Caco-2 (cell line): Measurements from ENCODE around the gene ZNHIT2. TPM values are rescaled to one million over a fixed set of nuclear protein-coding genes. Genes with fewer than 3 reads are reported as not detected.

Experiments used
- BruUV-seq: library from RNA; stranded (reverse); fragments of 400-500 nt; replicated peaks from 2 replicates; lab custom pipeline; 2021; lab: Mats Ljungman, UMichigan
- CTCF ChIA-PET: fragments of 300-600 bp; sonication (Branson Sonifier 250); formaldehyde crosslinking; loops from one replicate; lab custom pipeline; 2022; ENCODE audit warnings: antibody characterized with exemption; lab: Charles Lee
- POLR2A ChIA-PET: fragments of 300-600 bp; sonication (Branson Sonifier 250); formaldehyde crosslinking; loops from one replicate; lab custom pipeline; 2022; ENCODE audit warnings: antibody characterized with exemption; lab: Charles Lee
- DNase-seq, 2 experiments: peaks; one replicate each; pipeline versions ENCODE4 v3.0.0 to v3.0.0-alpha.2; 2020 to 2022
- H3K27me3 ChIP-seq: replicated peaks from 2 replicates; pipeline ENCODE4 v1.6.0; 2011; ENCODE audit warnings: low read length; ENCODE audit not compliant: control insufficient read depth, insufficient read depth
- H3K36me3 ChIP-seq: 2 replicates; pipeline ENCODE4 v1.5.1; 2011; ENCODE audit warnings: low read length; ENCODE audit not compliant: control insufficient read depth, insufficient read depth
- H3K4me1 ChIP-seq: fragments of 250-450 bp; sonication (Bioruptor Pico); 2 replicates; pipeline ENCODE4 v1.5.1; 2020; ENCODE audit warnings: mild to moderate bottlenecking
- H3K4me3 ChIP-seq: 2 replicates; pipeline ENCODE4 v1.5.1; 2011; ENCODE audit warnings: low read depth, mild to moderate bottlenecking, control low read depth, low read length
- H3K9me3 ChIP-seq: fragments of 250-450 bp; sonication (Bioruptor Pico); 2 replicates; pipeline ENCODE4 v1.5.1; 2020; ENCODE audit warnings: mild to moderate bottlenecking, moderate library complexity
- H3K27ac Mint-ChIP-seq: one replicate; pipeline ENCODE4 v1.8.0; 2022; ENCODE audit warnings: mixed read lengths; ENCODE audit not compliant: unreplicated experiment
- H3K27me3 Mint-ChIP-seq: one replicate; pipeline ENCODE4 v1.8.0; 2022; ENCODE audit warnings: mixed read lengths; ENCODE audit not compliant: insufficient read depth, unreplicated experiment
- H3K36me3 Mint-ChIP-seq: one replicate; pipeline ENCODE4 v1.8.0; 2022; ENCODE audit warnings: mild to moderate bottlenecking, mixed read lengths; ENCODE audit not compliant: insufficient read depth, unreplicated experiment
- H3K4me1 Mint-ChIP-seq: one replicate; pipeline ENCODE4 v1.8.0; 2022; ENCODE audit warnings: low read depth, mixed read lengths; ENCODE audit not compliant: unreplicated experiment
- H3K4me3 Mint-ChIP-seq: one replicate; pipeline ENCODE4 v1.8.0; 2022; ENCODE audit warnings: mild to moderate bottlenecking, moderate library complexity, mixed read lengths; ENCODE audit not compliant: unreplicated experiment
- H3K9me3 Mint-ChIP-seq: one replicate; pipeline ENCODE4 v1.8.0; 2022; ENCODE audit warnings: mixed read lengths; ENCODE audit not compliant: unreplicated experiment
- intact Hi-C: fragments of 100-400 bp; cut with micrococcal nuclease; formaldehyde crosslinking; loops from one replicate; pipeline ENCODE4 v1.10.0; 2022; ENCODE audit not compliant: unreplicated experiment
- total RNA-seq: library from RNA; stranded (reverse); gene quantifications from 2 replicates; pipeline ENCODE4 v1.2.3, GENCODE V29; 2022
- TF ChIP-seq, protein P1 (sequence below), 2 experiments: fragments of 200-600 bp in 1 of 2; IDR thresholded peaks; 1 replicate in 1 of 2; 2 replicates in 1 of 2; pipeline versions ENCODE4 v1.5.1 to v1.8.0; 2011 to 2022; ENCODE audit warnings: antibody characterized with exemption in 1 of 2, control low read depth in 1 of 2, inconsistent platforms in 1 of 2, low read depth in 1 of 2, low read length in 1 of 2, mild to moderate bottlenecking in 1 of 2, moderate library complexity in 1 of 2; ENCODE audit not compliant: insufficient read depth in 1 of 2, severe bottlenecking in 1 of 2, unreplicated experiment in 1 of 2

Gene ZNHIT2
- total RNA-seq, 1 experiment from 2014 or later: 14.7 TPM

DNA sequence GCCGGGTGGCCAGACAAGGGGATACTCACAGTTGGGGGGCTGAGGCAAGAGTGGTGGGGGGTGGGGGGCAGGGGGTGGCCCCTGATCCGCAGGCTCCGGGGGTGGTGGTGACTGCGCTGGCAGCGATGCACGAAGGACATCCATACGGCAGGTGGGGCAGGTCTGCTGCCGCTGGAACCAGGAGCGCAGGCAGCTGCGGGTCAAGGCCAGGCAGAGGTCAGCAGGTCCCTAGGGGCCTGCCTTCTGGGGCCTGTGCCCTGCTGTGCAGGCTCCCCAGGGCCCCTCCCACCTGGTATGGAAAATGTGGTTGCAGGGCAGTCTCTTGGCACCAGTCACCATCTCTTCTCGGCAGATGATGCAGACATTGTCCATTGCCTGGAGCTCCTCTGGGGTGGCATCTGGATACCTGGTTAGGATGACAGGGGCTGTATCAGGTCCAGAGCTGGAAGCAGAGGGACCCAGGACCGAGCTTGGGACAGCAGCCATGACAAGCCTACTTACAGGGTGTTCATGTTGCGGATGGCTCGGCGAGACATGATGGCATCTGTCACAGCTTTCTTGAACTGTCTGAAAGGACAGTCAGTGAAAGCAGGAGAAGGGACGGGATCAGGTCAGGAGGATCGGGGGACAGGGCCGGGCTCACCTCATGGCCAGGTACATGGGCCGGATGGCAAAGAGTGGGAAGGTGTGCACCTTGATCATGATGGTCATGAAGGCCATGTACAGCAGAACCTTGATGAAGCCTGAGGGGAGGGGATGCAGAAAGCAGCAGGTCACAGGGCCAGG is 13.3 kb upstream of the ZNHIT2 start:
- H3K27ac Mint-ChIP-seq: no peak overlapping the region
- no peaks in the 10 kb centered on the region for H3K27me3 Mint-ChIP-seq
- CTCF ChIA-PET: interaction anchor here (0.5 kb wide), 1 partner anchor 158 kb away, joined by 3 read pairs; no protein-coding TSS in a partner anchor
- TF ChIP-seq, protein P1, sequence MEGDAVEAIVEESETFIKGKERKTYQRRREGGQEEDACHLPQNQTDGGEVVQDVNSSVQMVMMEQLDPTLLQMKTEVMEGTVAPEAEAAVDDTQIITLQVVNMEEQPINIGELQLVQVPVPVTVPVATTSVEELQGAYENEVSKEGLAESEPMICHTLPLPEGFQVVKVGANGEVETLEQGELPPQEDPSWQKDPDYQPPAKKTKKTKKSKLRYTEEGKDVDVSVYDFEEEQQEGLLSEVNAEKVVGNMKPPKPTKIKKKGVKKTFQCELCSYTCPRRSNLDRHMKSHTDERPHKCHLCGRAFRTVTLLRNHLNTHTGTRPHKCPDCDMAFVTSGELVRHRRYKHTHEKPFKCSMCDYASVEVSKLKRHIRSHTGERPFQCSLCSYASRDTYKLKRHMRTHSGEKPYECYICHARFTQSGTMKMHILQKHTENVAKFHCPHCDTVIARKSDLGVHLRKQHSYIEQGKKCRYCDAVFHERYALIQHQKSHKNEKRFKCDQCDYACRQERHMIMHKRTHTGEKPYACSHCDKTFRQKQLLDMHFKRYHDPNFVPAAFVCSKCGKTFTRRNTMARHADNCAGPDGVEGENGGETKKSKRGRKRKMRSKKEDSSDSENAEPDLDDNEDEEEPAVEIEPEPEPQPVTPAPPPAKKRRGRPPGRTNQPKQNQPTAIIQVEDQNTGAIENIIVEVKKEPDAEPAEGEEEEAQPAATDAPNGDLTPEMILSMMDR (IDR thresholded peaks at IDR 0.05; ENCODE audit: insufficient read depth in 1 of 2, low read depth in 1 of 2, low read length in 1 of 2, severe bottlenecking in 1 of 2, unreplicated experiment in 1 of 2): no peak
- H3K4me3 Mint-ChIP-seq: no peak overlapping the region
- H3K27me3 ChIP-seq: no peaks in the 10 kb centered on the region
- no TSS peak for BruUV-seq
- no peaks in the 10 kb centered on the region for H3K9me3 Mint-ChIP-seq
- H3K36me3 ChIP-seq: peaks cover 7% of the 10 kb centered on the region
- H3K36me3 Mint-ChIP-seq: peaks cover 77% of the 10 kb centered on the region
- POLR2A ChIA-PET: interaction anchor here (2.1 kb wide), 1 partner anchor 8 kb away, joined by 10 read pairs; the partner anchor contains the start of genes FAU and MRPL49
- no peak overlapping the region for H3K4me3 ChIP-seq
- intact Hi-C loops: no loop called here
- DNase-seq: no peak
- peaks cover 2% of the 10 kb centered on the region for H3K4me1 Mint-ChIP-seq
- no peaks in the 10 kb centered on the region for H3K9me3 ChIP-seq
- 0 out of 2 replicates have a peak, but pooled peaks cover 5% of the 10 kb centered on the region for H3K4me1 ChIP-seq

DNA sequence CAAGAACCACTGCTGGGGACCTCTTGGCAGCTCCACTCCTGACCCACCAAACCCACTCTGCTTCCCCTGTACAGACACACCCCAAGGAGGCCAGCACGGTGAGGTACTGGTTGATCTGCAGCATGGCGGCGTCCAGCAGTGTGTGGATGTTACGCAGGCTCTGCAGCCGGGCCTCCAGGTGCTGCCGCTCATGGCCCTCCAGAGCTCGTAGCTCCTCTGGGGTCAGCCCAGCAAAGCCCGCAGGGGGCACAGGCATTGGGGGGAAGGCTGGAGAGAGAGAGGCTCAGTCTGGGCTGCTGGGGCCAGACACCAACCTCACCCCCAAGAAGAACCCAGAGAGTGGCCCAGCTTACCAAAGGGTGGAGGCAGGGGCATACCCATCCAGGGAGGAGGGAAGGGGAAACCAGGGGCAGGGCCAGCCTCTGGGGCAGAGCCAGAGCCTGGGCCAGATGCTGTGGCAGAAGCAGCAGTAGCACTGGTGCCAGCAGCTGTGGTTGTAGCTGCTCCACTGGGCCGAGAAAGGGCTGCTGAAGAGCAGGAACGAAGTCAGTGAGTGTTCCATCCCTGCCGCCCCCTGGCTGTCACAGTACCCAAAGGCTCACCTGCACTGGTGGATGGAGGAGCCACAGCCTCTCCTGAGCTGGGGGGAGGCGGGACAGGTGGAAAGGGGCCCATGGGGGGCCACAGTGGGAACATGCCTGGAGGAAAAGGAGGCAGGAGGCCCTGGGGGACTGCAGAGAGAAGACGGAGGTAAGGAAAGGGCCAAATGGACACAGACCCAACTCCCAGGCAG is 12.3 kb upstream of the ZNHIT2 start:
- Histone ChIP-seq H3K4me1 (0 out of 2 replicates have a peak, but pooled peaks cover 5% of the 10 kb centered on the region), H3K9me3 (no peaks in the 10 kb centered on the region), H3K4me3 (no peak overlapping the region), H3K27me3 (no peaks in the 10 kb centered on the region), H3K36me3 (peaks cover 9% of the 10 kb centered on the region)
- H3K4me1 Mint-ChIP-seq: no peaks in the 10 kb centered on the region
- TF ChIP-seq, protein P1 (IDR thresholded peaks at IDR 0.05; ENCODE audit: insufficient read depth in 1 of 2, low read depth in 1 of 2, low read length in 1 of 2, severe bottlenecking in 1 of 2, unreplicated experiment in 1 of 2): no peak
- no peaks in the 10 kb centered on the region for H3K27me3 Mint-ChIP-seq
- H3K4me3 Mint-ChIP-seq: no peak overlapping the region
- H3K36me3 Mint-ChIP-seq: peaks cover 81% of the 10 kb centered on the region
- H3K27ac Mint-ChIP-seq: no peak overlapping the region
- CTCF ChIA-PET: interaction anchor here (0.5 to 1.2 kb wide), 3 partner anchors 19 to 157 kb away, joined by 3 to 7 read pairs (median 3); no protein-coding TSS in a partner anchor
- DNase-seq: peak in 1 of 2 experiments; percentile 40
- intact Hi-C loops: no loop called here
- POLR2A ChIA-PET: interaction anchor here (2.1 kb wide), 1 partner anchor 8 kb away, joined by 10 read pairs; the partner anchor contains the start of genes FAU and MRPL49
- BruUV-seq: no TSS peak
- H3K9me3 Mint-ChIP-seq: no peaks in the 10 kb centered on the region
